Activated CD8-positive, alpha-beta memory T cell treated with anti-CD3 and anti-CD28 coated beads, Interleukin-2, amount 50 U/mL, for 48 hours (primary cell): ENCODE data around the gene SEPTIN1.
"Not testable (repeated sequence)": the region's sequence is repeated elsewhere in the genome, so short reads cannot be mapped to it uniquely, and the experiment has no call there.

ENCODE experiments used
- DNase-seq: peaks from one replicate; pipeline ENCODE4 v3.0.0-alpha.2; 2020

The SEPTIN1 gene

GRCh38 chr16:30399435-30400186, 17.2 kb upstream of the SEPTIN1 start:
- no peak for DNase-seq

- DNase-seq: no peak
These were observed 16.5 kb upstream of the SEPTIN1 start for GRCh38 chr16:30398661-30399434.

GRCh38 chr16:30397776-30398660, 15.7 kb upstream of the SEPTIN1 start:
- no peak for DNase-seq

- DNase-seq: no peak
These were observed 14.7 kb upstream of the SEPTIN1 start for GRCh38 chr16:30397056-30397455.

GRCh38 chr16:30396627-30397026, 14.3 kb upstream of the SEPTIN1 start:
- DNase-seq: not testable (repeated sequence)

GRCh38 chr16:30395992-30396585, 13.7 kb upstream of the SEPTIN1 start:
- no peak for DNase-seq

- DNase-seq: peak; percentile 78
These were observed 13.0 kb upstream of the SEPTIN1 start, which contains the start of gene ZNF48 for GRCh38 chr16:30395155-30395991. ZNF48 (plus strand) TSS chr16:30395420; CDS start chr16:30395795, 375 bp downstream.

GRCh38 chr16:30394592-30395154, 12.3 kb upstream of the SEPTIN1 start:
- no peak for DNase-seq

GRCh38 chr16:30383521-30383920, 1.2 kb upstream of the SEPTIN1 start:
- DNase-seq: no peak

GRCh38 chr16:30381291-30382041, 895 bp downstream of the SEPTIN1 start:
- no peak for DNase-seq

- no peak for DNase-seq
These were observed 1.6 kb downstream of the SEPTIN1 start for GRCh38 chr16:30380803-30381208.

- no peak for DNase-seq
These were observed 2.1 kb downstream of the SEPTIN1 start for GRCh38 chr16:30380072-30380802.

- DNase-seq: no peak
These were observed 3.1 kb downstream of the SEPTIN1 start for GRCh38 chr16:30379158-30379783.

- DNase-seq: peak; percentile 100
These were observed 3.9 kb downstream of the SEPTIN1 start for GRCh38 chr16:30378236-30379157.

GRCh38 chr16:30377812-30378235, 4.5 kb downstream of the SEPTIN1 start:
- DNase-seq: peak; percentile 92

GRCh38 chr16:30377050-30377811, 5.1 kb downstream of the SEPTIN1 start:
- DNase-seq: no peak

GRCh38 chr16:30376461-30376902, 5.9 kb downstream of the SEPTIN1 start:
- no peak for DNase-seq
